HepG2 (cell line): ENCODE results near the gene KCNQ5. TPM values are rescaled to one million over a fixed set of nuclear protein-coding genes. Genes with fewer than 3 reads are reported as not detected.

Experiments used
- ATAC-seq: fragments of 200-7000 bp; cut with Tn5 transposase; 3 replicates; pipeline ENCODE4 v1.9.1; 2020; ENCODE audit warnings: mild to moderate bottlenecking, moderate library complexity
- BruUV-seq: library from RNA; stranded (reverse); fragments of 400-500 nt; replicated peaks from 2 replicates; lab custom pipeline; 2021; lab: Mats Ljungman, UMichigan
- CTCF ChIA-PET: fragments of 300-600 bp; formaldehyde crosslinking; extraction: SDS; loops from one replicate; lab custom pipeline; 2021; ENCODE audit warnings: low total read pairs, inconsistent platforms, low intra/inter-chr PET ratio; lab: Yijun Ruan, JAX
- POLR2A ChIA-PET: fragments of 350-600 bp; sonication (Branson Sonifier 250); formaldehyde crosslinking; loops from one replicate; lab custom pipeline; 2020; ENCODE audit warnings: antibody characterized with exemption, inconsistent platforms; lab: Yijun Ruan, JAX
- DNase-seq: peaks from one replicate; pipeline ENCODE4 v3.0.0-alpha.2; 2015; ENCODE audit warnings: low spot score
- FAIRE-seq: peaks from 3 replicates; lab custom pipeline; 2011; peaks lifted over from hg19 to GRCh38; lab: Jason Lieb, UNC
- H2AFZ ChIP-seq: one replicate; pipeline ENCODE4 v1.6.1; 2011; ENCODE audit warnings: low read length, inconsistent platforms
- H3K27ac ChIP-seq: fragments of 300-600 bp; 3 replicates; pipeline ENCODE4 v1.8.0; 2011; ENCODE audit warnings: mixed run types, mild to moderate bottlenecking, mixed read lengths, low read length, inconsistent platforms; ENCODE audit not compliant: insufficient read depth; ENCODE audit errors: extremely low read length
- H3K27me3 ChIP-seq, 2 experiments: fragments of 200-600 bp in 1 of 2; 2 replicates in 1 of 2; 3 replicates in 1 of 2; pipeline versions ENCODE4 v1.6.0 to v1.8.0; 2011; ENCODE audit warnings: low read length in 2 of 2, mild to moderate bottlenecking in 2 of 2, moderate library complexity in 2 of 2, inconsistent platforms in 1 of 2; ENCODE audit not compliant: insufficient read depth in 2 of 2, control insufficient read depth in 1 of 2
- H3K36me3 ChIP-seq, 2 experiments: fragments of 200-600 bp in 1 of 2; replicated peaks in 1 of 2; 2 replicates in 1 of 2; 3 replicates in 1 of 2; pipeline versions ENCODE4 v1.5.1 to v1.8.0; 2011; ENCODE audit warnings: low read length in 2 of 2, inconsistent platforms in 1 of 2; ENCODE audit not compliant: insufficient read depth in 2 of 2, control insufficient read depth in 1 of 2
- H3K4me1 ChIP-seq: 2 replicates; pipeline ENCODE4 v1.5.1; 2012; ENCODE audit warnings: low read length, inconsistent platforms; ENCODE audit not compliant: insufficient read depth
- H3K4me2 ChIP-seq: 2 replicates; pipeline ENCODE4 v1.6.0; 2011; ENCODE audit warnings: low read depth, low read length, inconsistent platforms
- H3K4me3 ChIP-seq, 3 experiments: fragments of 200-600 bp in 1 of 3; sonication (generic), shearing (Covaris generic) in 1 of 3; replicated peaks in 1 of 3; 2 replicates each; pipeline ENCODE4 v1.5.1; 2011 to 2016; ENCODE audit warnings: low read length in 3 of 3, inconsistent platforms in 2 of 3, low read depth in 2 of 3, mild to moderate bottlenecking in 2 of 3, control low read depth in 1 of 3, mixed read lengths in 1 of 3; ENCODE audit not compliant: insufficient read depth in 1 of 3
- H3K79me2 ChIP-seq: one replicate; pipeline ENCODE4 v1.6.1; 2011; ENCODE audit warnings: low read length, inconsistent platforms; ENCODE audit not compliant: insufficient read depth
- H3K9ac ChIP-seq: 2 replicates; pipeline ENCODE4 v1.6.0; 2011; ENCODE audit warnings: mild to moderate bottlenecking, low read depth, low read length, inconsistent platforms; ENCODE audit not compliant: insufficient read depth
- H3K9me3 ChIP-seq: 2 replicates; pipeline ENCODE4 v1.5.1; 2012; ENCODE audit warnings: mild to moderate bottlenecking, low read length
- H4K20me1 ChIP-seq: 2 replicates; pipeline ENCODE4 v1.6.0; 2011; ENCODE audit warnings: inconsistent platforms, mild to moderate bottlenecking, low read length, moderate library complexity; ENCODE audit not compliant: insufficient read depth
- ELK4 ChIP-seq: sonication (generic); formaldehyde crosslinking; IDR thresholded peaks from 2 replicates; pipeline ENCODE4 v1.9.0; 2021; ENCODE audit warnings: missing genetic modification reagents, borderline replicate concordance
- GATA4 ChIP-seq: sonication (generic); IDR thresholded peaks from 2 replicates; pipeline ENCODE4 v1.6.1; 2016; ENCODE audit warnings: antibody characterized with exemption, low read depth, borderline replicate concordance
- HHEX ChIP-seq: IDR thresholded peaks from 2 replicates; pipeline ENCODE4 v1.6.1; 2016; ENCODE audit warnings: control low read depth
- IRF2 ChIP-seq: IDR thresholded peaks from 2 replicates; pipeline ENCODE4 v1.6.1; 2018; ENCODE audit warnings: missing genetic modification reagents, missing compliant biosample characterization
- KDM5A ChIP-seq: fragments of 200-600 bp; sonication (generic); IDR thresholded peaks from 2 replicates; pipeline ENCODE4 v1.7.0; 2018; ENCODE audit warnings: antibody characterized with exemption, mild to moderate bottlenecking, low read length, borderline replicate concordance
- MATR3 ChIP-seq: sonication (generic); formaldehyde crosslinking; IDR thresholded peaks from 2 replicates; pipeline ENCODE4 v1.4.0; 2020; ENCODE audit warnings: missing genetic modification reagents
- NFKB2 ChIP-seq: sonication (generic); formaldehyde crosslinking; IDR thresholded peaks from 2 replicates; pipeline ENCODE4 v1.4.0; 2020; ENCODE audit warnings: missing genetic modification reagents, borderline replicate concordance
- RBAK ChIP-seq: sonication (generic); formaldehyde crosslinking; IDR thresholded peaks from 2 replicates; pipeline ENCODE4 v1.5.1; 2020; ENCODE audit warnings: mild to moderate bottlenecking, missing genetic modification reagents
- TARDBP ChIP-seq: sonication (generic); formaldehyde crosslinking; IDR thresholded peaks from 2 replicates; pipeline ENCODE4 v1.8.0; 2022; ENCODE audit warnings: mild to moderate bottlenecking, missing genetic modification reagents
- TCF12 ChIP-seq, 2 experiments: fragments of 450-650 bp in 1 of 2; sonication (generic) in 1 of 2; formaldehyde crosslinking in 1 of 2; IDR thresholded peaks; 2 replicates each; pipeline versions ENCODE4 v1.6.1 to v1.8.0; 2017 to 2022; ENCODE audit warnings: antibody characterized with exemption in 1 of 2, mild to moderate bottlenecking in 1 of 2, missing genetic modification reagents in 1 of 2, moderate library complexity in 1 of 2
- ZBTB1 ChIP-seq: sonication (generic); formaldehyde crosslinking; IDR thresholded peaks from 2 replicates; pipeline ENCODE4 v1.4.0; 2020; ENCODE audit warnings: missing genetic modification reagents, borderline replicate concordance
- ZBTB34 ChIP-seq: sonication (generic); formaldehyde crosslinking; IDR thresholded peaks from 2 replicates; pipeline ENCODE4 v1.8.0; 2022; ENCODE audit warnings: mild to moderate bottlenecking, missing genetic modification reagents
- ZFP37 ChIP-seq: sonication (generic); formaldehyde crosslinking; IDR thresholded peaks from 2 replicates; pipeline ENCODE4 v1.4.0; 2020; ENCODE audit warnings: missing genetic modification reagents, borderline replicate concordance
- ZMYM2 ChIP-seq: sonication (generic); formaldehyde crosslinking; IDR thresholded peaks from 2 replicates; pipeline ENCODE4 v1.8.0; 2022; ENCODE audit warnings: mild to moderate bottlenecking, missing genetic modification reagents
- ZXDC ChIP-seq: sonication (generic); formaldehyde crosslinking; IDR thresholded peaks from 2 replicates; pipeline ENCODE4 v1.5.0; 2020; ENCODE audit warnings: mild to moderate bottlenecking, missing genetic modification reagents
- WGBS: methylation state at CpG from one replicate; pipeline ENCODE4 v1.1.6; 2017; ENCODE audit warnings: low lambda C conversion rate; 5-methylcytosine and 5-hydroxymethylcytosine counted together
- in situ Hi-C: cut with HindIII; loops from 2 replicates; pipeline ENCODE4 v1.10.0; 2017; ENCODE audit warnings: low pct_unique_long_range_greater_than_20kb; ENCODE audit not compliant: extremely low pct_ligation_motif_present
- intact Hi-C: fragments of 100-400 bp; cut with micrococcal nuclease; formaldehyde crosslinking; loops from one replicate; pipeline ENCODE4 v1.10.0; 2022; ENCODE audit not compliant: unreplicated experiment
- polyA plus RNA-seq, 8 experiments: library from polyadenylated mRNA; depleted of rRNA in 3 of 8; stranded (reverse) in 7 of 8; unstranded in 1 of 8; fragments of >200 nt; fragmentation: Illumina TruSeq in 4 of 8; extraction: Trizol in 4 of 8; gene quantifications; 2 replicates each; pipeline versions ENCODE4 v1.2.1 to v1.2.3, GENCODE V29; 2011 to 2016; ENCODE audit warnings: low read depth in 4 of 8, missing spikeins in 1 of 8, mixed read lengths in 1 of 8; ENCODE audit not compliant: insufficient read depth in 1 of 8
- total RNA-seq, 5 experiments: library from RNA; depleted of rRNA; stranded (reverse); fragments of >200 nt; fragmentation: Illumina TruSeq; extraction: Trizol; gene quantifications; 2 replicates each; pipeline ENCODE4 v1.2.3, GENCODE V29; 2016; ENCODE audit warnings: low read depth in 1 of 5
- TF ChIP-seq, protein P1 (sequence below): sonication (generic); formaldehyde crosslinking; IDR thresholded peaks from 2 replicates; pipeline ENCODE4 v1.8.0; 2022; ENCODE audit warnings: mild to moderate bottlenecking, missing genetic modification reagents; ENCODE audit not compliant: insufficient replicate concordance
- TF ChIP-seq, protein P2 (sequence below): sonication (generic); formaldehyde crosslinking; IDR thresholded peaks from 2 replicates; pipeline ENCODE4 v1.4.0; 2020; ENCODE audit warnings: missing genetic modification reagents

KCNQ5 gene
- total and polyA plus RNA-seq, 2 of the 13 experiments (the other 11 are each of a cell fraction or from before 2014, with no cell fraction given), result 0.04 TPM; not detected in 1

GRCh38 chr6:73041051-73041450 lies 419.2 kb downstream of the KCNQ5 start:
- H3K27me3 ChIP-seq, result no peaks in the 10 kb centered on the region
- WGBS, result 4% methylated on average over 3 of the region's 3 CpGs
- ATAC-seq, result no peak
- BruUV-seq, result no TSS peak
- no peaks in the 10 kb centered on the region for H3K79me2 ChIP-seq
- no peak overlapping the region for H3K4me2 ChIP-seq
- ChIA-PET POLR2A (no interaction called here), CTCF (no interaction called here)
- no peaks in the 10 kb centered on the region for H3K36me3 ChIP-seq
- no peaks in the 10 kb centered on the region for H3K4me1 ChIP-seq
- no peak overlapping the region for H3K27ac ChIP-seq
- H3K4me3 ChIP-seq, result no peak overlapping the region
- H4K20me1 ChIP-seq, result no peaks in the 10 kb centered on the region
- H3K9ac ChIP-seq, result no peak overlapping the region
- intact Hi-C loops, result no loop called here
- no peaks in the 10 kb centered on the region for H3K9me3 ChIP-seq
- no peak for DNase-seq
- FAIRE-seq, result no peak
- H2AFZ ChIP-seq, result no peak overlapping the region
- in situ Hi-C loops, result no loop called here
- TF ChIP-seq, protein P1, sequence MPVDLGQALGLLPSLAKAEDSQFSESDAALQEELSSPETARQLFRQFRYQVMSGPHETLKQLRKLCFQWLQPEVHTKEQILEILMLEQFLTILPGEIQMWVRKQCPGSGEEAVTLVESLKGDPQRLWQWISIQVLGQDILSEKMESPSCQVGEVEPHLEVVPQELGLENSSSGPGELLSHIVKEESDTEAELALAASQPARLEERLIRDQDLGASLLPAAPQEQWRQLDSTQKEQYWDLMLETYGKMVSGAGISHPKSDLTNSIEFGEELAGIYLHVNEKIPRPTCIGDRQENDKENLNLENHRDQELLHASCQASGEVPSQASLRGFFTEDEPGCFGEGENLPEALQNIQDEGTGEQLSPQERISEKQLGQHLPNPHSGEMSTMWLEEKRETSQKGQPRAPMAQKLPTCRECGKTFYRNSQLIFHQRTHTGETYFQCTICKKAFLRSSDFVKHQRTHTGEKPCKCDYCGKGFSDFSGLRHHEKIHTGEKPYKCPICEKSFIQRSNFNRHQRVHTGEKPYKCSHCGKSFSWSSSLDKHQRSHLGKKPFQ (CRISPR knock-in tag), result no peak
- TF ChIP-seq ZMYM2 (CRISPR knock-in tag) (no peak), ZBTB1 (CRISPR knock-in tag) (no peak), MATR3 (CRISPR knock-in tag) (no peak), GATA4 (no peak), ELK4 (CRISPR knock-in tag) (no peak), ZXDC (CRISPR knock-in tag) (no peak), KDM5A (no peak), NFKB2 (CRISPR knock-in tag) (no peak), ZFP37 (CRISPR knock-in tag) (no peak), IRF2 (CRISPR knock-in tag) (no peak), TARDBP (CRISPR knock-in tag) (no peak), ZBTB34 (no peak), HHEX (CRISPR knock-in tag) (no peak), RBAK (CRISPR knock-in tag) (no peak), TCF12 (IDR thresholded peaks at IDR 0.05) (no peak), TCF12 (CRISPR knock-in tag; IDR thresholded peaks at IDR 0.05) (no peak)
- TF ChIP-seq, protein P2, sequence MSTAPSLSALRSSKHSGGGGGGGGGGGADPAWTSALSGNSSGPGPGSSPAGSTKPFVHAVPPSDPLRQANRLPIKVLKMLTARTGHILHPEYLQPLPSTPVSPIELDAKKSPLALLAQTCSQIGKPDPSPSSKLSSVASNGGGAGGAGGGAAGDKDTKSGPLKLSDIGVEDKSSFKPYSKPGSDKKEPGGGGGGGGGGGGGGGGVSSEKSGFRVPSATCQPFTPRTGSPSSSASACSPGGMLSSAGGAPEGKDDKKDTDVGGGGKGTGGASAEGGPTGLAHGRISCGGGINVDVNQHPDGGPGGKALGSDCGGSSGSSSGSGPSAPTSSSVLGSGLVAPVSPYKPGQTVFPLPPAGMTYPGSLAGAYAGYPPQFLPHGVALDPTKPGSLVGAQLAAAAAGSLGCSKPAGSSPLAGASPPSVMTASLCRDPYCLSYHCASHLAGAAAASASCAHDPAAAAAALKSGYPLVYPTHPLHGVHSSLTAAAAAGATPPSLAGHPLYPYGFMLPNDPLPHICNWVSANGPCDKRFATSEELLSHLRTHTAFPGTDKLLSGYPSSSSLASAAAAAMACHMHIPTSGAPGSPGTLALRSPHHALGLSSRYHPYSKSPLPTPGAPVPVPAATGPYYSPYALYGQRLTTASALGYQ, result no peak
